GM12873 (cell line): ENCODE data around the gene NAA80.

ENCODE experiments used
- TF ChIP-seq, protein P1 (sequence below): IDR thresholded peaks from 2 replicates; pipeline ENCODE4 v1.5.1; 2012; ENCODE audit warnings: low read depth, mild to moderate bottlenecking, moderate library complexity, low read length, control low read depth; ENCODE audit not compliant: insufficient read depth; ENCODE audit errors: missing control alignments

NAA80 gene, protein sequence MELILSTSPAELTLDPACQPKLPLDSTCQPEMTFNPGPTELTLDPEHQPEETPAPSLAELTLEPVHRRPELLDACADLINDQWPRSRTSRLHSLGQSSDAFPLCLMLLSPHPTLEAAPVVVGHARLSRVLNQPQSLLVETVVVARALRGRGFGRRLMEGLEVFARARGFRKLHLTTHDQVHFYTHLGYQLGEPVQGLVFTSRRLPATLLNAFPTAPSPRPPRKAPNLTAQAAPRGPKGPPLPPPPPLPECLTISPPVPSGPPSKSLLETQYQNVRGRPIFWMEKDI

DNA sequence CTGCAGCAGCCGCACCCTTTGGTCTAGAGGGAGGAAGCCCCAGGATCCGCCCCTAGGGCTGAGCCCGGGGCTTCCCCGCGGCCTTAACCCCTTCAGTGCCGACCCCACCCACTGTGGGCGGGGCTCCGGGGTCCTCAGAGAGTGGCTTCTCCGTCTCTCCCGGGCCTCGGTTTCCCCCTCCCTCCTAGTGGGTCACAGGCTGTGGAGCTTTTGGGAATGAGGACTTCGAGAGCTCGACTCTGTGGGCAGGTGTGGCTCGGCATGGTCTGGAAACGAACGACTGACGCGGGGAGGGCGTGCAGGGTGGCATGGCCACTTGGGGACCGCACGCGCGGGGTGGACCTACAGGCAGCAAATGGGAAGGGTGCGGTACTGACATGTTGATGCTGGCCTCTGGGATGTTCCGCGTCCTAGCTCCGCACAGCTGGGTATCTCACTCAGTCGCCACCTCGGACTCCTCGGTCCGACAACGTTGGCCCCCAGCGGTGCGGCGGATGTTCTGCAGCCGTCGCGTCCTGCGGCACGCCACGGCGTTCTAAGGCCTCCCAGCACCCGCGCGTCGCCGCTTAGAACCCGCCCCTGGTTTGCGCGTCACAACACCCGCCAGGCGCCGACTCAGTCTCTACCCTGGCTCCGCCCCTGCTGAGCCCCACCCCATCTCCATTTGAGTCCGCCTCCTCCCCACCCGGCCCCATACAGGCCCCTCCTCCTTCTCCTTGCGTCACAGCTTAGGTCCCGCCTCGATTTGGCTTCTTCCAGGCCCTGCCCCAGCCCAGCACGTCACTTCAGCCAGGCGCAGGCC is at the start of gene NAA80, which contains the start of gene HYAL3:
NAA80 (minus strand) TSS at position 570 of the 802 bp plus-strand sequence. CDS start 1,942 bp downstream, outside the sequence.
HYAL3 (minus strand) TSS at position 570 of the 802 bp plus-strand sequence. CDS start 3,803 bp downstream, outside the sequence.
- TF ChIP-seq, protein P1, sequence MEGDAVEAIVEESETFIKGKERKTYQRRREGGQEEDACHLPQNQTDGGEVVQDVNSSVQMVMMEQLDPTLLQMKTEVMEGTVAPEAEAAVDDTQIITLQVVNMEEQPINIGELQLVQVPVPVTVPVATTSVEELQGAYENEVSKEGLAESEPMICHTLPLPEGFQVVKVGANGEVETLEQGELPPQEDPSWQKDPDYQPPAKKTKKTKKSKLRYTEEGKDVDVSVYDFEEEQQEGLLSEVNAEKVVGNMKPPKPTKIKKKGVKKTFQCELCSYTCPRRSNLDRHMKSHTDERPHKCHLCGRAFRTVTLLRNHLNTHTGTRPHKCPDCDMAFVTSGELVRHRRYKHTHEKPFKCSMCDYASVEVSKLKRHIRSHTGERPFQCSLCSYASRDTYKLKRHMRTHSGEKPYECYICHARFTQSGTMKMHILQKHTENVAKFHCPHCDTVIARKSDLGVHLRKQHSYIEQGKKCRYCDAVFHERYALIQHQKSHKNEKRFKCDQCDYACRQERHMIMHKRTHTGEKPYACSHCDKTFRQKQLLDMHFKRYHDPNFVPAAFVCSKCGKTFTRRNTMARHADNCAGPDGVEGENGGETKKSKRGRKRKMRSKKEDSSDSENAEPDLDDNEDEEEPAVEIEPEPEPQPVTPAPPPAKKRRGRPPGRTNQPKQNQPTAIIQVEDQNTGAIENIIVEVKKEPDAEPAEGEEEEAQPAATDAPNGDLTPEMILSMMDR = peak; percentile 61

DNA sequence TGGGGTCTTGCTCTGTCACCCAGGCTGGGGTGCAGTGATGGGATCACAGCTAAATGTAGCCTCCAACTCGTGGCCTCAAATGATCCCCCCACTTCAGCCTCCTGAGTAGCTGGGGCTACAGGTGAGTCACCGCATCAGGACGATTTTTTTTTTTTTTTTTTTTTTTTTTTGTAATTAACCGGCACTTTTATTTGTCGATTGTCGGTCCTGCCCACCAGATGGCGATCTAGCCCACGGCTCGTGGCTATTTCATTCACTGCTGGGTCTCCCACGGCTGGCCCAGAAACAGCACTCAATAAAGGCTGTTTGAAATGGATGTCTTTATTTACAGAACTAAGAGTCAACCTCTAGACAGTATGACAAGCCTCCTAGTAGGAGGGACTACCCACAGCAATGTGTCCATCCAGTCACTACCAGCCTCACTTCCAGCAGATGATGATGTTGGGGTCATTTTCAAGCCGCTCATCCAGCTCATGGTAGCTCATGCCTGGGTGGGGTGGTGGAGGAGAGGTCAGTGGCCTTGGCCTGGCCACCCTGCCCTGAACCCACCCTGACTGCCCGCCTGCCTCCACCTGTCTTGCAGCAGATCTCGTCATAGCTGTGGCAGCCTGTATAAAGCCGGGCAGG is 48.1 kb upstream of the NAA80 start:
- TF ChIP-seq, protein P1 = peak; percentile 65

DNA sequence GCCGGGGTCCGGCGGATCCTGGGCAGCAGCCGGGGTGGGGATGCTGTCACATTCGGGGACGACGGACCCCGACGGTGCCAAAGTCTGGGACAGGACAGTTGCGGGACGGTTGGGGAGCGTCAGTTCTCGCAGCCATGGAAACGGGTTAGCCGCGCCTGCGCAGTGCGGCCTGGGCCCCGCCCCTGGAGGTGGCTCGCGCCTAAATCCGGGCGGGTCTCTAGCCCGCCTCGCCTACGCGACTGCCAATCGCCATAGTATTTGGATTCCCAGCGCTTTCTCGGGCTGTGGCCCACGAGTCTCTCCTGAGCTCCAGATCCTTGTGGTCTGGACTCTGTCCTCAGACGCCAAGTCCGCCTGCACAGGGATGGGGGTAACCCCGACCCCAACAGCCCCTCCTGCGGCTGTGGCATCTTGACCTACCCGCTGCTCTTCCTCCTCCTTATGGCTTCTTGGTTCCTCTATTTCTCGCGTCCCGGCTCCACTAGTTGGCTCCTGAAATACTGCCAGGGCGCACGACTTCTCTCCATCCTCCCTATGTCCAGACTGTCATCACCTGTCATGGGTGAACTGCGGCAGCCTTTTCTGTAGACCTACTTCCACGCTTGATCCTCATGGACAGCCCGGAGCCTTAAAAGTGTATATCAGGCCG is 46.5 kb upstream of the NAA80 start, which contains the start of gene ZMYND10:
ZMYND10 (minus strand) TSS at position 147 of the 649 bp plus-strand sequence. CDS start 153 bp downstream, outside the sequence.
- TF ChIP-seq, protein P1 = no peak

DNA sequence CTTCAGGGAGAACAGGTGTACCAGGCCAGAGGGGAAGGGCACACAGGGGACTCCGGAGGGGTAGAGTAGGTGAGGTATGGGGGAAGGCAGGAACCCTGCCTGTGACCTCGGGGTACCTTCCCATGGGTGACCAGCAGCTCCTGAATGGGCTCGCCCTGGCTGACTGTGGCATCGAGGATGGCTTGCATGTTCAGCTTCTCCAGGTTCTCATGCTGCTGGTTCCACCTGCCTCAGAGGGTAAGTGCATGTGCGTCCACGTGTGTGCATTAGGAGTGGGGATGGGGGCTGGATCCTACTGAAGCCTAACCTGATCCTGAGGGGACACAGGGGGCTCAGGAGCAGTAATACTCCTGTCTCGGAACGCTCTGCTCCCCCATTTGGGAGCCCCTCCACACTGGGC is 45.8 kb upstream of the NAA80 start:
- TF ChIP-seq, protein P1 = no peak

DNA sequence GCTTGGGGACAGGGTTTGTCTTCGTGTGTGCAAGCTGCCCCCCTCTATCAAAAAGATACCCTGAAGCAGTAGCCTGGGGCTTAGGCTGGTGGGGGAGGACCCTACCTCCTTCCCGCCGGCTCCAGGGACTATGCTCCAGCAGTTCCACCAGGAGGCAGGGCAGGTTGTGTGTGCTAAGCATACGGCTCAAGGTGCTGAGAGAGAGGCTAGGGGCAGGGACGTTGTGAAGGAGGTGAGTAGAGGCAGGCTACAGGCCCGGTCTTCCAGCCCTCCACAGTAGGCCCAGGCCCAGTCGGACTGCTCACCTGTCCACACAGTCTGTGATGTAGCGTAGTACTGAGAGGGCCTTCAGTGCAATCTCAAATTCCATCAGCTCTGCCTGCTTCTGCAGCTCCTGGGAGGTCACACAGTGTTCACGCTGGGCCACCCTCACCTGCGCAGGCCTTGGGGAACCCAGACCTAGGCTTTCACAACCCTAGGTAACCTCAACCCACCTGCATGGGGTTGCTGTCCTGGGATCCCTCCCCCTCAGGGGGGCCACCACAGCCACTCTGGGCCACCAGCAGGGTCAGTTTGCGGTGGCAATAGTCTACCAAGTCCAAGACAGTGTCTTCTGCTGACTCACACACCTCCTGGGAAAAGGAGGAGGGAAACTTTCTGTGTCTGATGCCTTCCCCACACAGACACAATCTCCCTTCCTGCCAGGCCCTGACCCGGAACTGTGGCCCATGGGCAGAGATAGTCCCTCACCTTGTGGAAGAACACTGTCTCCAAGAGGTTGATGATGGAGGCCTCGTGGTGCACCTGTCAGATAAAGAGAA is 43.8 kb upstream of the NAA80 start:
- TF ChIP-seq, protein P1 = no peak

DNA sequence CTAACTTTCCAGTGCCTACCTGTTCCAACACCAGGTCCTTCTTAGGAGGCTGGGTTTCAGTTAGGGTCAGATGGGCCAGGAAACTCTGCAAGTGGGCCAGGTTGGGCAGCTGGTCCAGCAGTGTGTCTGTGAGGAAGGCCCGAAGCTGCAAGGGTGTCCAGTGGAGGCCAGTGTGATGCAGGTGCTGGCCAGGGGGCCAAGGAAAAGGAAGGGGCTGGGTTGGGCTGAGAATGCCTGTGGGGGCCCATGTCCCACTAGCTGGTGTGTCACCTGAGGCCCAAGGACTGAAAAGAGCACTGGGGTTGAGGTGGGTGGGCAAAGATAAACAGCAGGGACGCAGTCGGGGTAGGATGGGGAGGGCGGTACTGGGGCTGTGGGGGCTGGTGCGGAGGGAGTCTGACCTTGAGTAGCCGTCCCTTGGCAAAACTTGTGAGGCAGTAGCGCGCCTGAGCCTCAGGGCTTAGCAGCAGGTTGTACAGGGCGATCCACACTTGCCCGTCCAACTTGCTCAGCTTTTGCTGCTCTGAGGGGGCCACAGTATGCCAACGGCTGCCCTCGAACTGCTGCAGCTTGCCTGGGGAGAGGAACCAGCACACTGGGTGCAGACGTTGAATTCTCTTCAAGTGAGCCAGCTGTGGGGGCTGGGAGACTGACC is 42.9 kb upstream of the NAA80 start:
- TF ChIP-seq, protein P1 = no peak
